ENCODE measurements around the gene RGL1.

DNA sequence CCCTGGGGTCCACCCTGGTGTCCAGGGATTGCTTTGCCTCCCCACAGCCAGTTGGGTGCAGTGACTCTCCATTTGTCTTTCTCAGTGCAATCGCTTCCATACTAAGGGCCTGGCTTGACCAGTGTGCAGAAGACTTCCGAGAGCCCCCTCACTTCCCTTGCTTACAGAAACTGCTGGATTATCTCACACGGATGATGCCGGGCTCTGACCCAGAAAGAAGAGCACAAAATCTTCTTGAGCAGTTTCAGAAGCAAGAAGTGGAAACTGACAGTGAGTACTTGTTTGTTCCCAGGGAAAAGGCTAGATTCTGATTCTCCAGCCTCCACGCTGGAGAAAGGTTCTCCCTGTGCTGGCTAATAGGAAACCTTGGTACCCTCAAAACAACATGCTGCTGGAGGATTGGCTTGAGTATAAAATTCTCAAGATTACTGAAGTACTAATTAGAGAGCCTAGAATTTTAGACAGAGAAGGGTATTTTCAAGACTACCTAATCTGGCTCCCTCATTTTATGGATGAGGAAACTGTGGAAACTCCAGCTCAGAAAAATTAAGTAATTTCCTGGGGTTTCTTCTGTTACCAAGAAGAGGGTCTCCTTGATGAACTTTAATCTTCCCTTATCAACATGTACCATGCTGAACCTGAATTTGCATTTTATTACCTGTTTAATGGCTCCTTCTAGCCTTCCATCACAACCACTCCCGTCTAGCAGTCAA is 75.8 kb downstream of the RGL1 start:
- TF ChIP-seq, protein P1, sequence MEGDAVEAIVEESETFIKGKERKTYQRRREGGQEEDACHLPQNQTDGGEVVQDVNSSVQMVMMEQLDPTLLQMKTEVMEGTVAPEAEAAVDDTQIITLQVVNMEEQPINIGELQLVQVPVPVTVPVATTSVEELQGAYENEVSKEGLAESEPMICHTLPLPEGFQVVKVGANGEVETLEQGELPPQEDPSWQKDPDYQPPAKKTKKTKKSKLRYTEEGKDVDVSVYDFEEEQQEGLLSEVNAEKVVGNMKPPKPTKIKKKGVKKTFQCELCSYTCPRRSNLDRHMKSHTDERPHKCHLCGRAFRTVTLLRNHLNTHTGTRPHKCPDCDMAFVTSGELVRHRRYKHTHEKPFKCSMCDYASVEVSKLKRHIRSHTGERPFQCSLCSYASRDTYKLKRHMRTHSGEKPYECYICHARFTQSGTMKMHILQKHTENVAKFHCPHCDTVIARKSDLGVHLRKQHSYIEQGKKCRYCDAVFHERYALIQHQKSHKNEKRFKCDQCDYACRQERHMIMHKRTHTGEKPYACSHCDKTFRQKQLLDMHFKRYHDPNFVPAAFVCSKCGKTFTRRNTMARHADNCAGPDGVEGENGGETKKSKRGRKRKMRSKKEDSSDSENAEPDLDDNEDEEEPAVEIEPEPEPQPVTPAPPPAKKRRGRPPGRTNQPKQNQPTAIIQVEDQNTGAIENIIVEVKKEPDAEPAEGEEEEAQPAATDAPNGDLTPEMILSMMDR (IDR thresholded peaks at IDR 0.05): no peak
- TF ChIP-seq EP300 (IDR thresholded peaks at IDR 0.05; ENCODE audit: low read depth) (no peak), POLR2AphosphoS5 (IDR thresholded peaks at IDR 0.05) (no peak)
